ENCODE data around the gene USP37.
A peak's percentile ranks its signal among the peaks of the same experiment; 100 is the strongest.

Gene USP37

GRCh38 chr2:218513676-218514075 is 54.5 kb downstream of the USP37 start:
- Histone ChIP-seq H3K36me3 (ENCODE audit: control insufficient read depth, insufficient read depth, low read length) (peaks cover 22% of the 10 kb centered on the region), H3K4me1 (ENCODE audit: control insufficient read depth, insufficient read depth, low read length) (no peaks in the 10 kb centered on the region), H3K27me3 (ENCODE audit: control insufficient read depth, insufficient read depth, low read length) (no peaks in the 10 kb centered on the region), H3K4me3 (ENCODE audit: low read depth, low read length) (no peak overlapping the region), H3K9me3 (ENCODE audit: control insufficient read depth, insufficient read depth, low read length) (no peaks in the 10 kb centered on the region), H3K9ac (ENCODE audit: low read depth, low read length) (no peak overlapping the region), H3K27ac (ENCODE audit: low read depth, low read length) (no peak overlapping the region)

- Histone ChIP-seq H3K9me3 (ENCODE audit: control insufficient read depth, insufficient read depth, low read length) (no peaks in the 10 kb centered on the region), H3K9ac (ENCODE audit: low read depth, low read length) (no peak overlapping the region), H3K4me3 (ENCODE audit: low read depth, low read length) (no peak overlapping the region), H3K36me3 (ENCODE audit: control insufficient read depth, insufficient read depth, low read length) (peaks cover 30% of the 10 kb centered on the region), H3K27ac (ENCODE audit: low read depth, low read length) (no peak overlapping the region), H3K4me1 (ENCODE audit: control insufficient read depth, insufficient read depth, low read length) (no peaks in the 10 kb centered on the region), H3K27me3 (ENCODE audit: control insufficient read depth, insufficient read depth, low read length) (no peaks in the 10 kb centered on the region)
Measured at GRCh38 chr2:218508299-218508698, 59.9 kb downstream of the USP37 start.

- no peaks in the 10 kb centered on the region for H3K27me3 ChIP-seq (ENCODE audit: control insufficient read depth, insufficient read depth, low read length)
- peaks cover 36% of the 10 kb centered on the region for H3K36me3 ChIP-seq (ENCODE audit: control insufficient read depth, insufficient read depth, low read length)
- peaks cover 10% of the 10 kb centered on the region for H3K4me1 ChIP-seq (ENCODE audit: control insufficient read depth, insufficient read depth, low read length)
- no peak overlapping the region for H3K4me3 ChIP-seq (ENCODE audit: low read depth, low read length)
- H3K9ac ChIP-seq (ENCODE audit: low read depth, low read length), result no peak overlapping the region
- H3K27ac ChIP-seq (ENCODE audit: low read depth, low read length), result no peak overlapping the region
- no peaks in the 10 kb centered on the region for H3K9me3 ChIP-seq (ENCODE audit: control insufficient read depth, insufficient read depth, low read length)
Measured at GRCh38 chr2:218505754-218506371, 62.3 kb downstream of the USP37 start.

- Histone ChIP-seq H3K36me3 (ENCODE audit: control insufficient read depth, insufficient read depth, low read length) (peaks cover 28% of the 10 kb centered on the region), H3K9me3 (ENCODE audit: control insufficient read depth, insufficient read depth, low read length) (no peaks in the 10 kb centered on the region), H3K4me1 (ENCODE audit: control insufficient read depth, insufficient read depth, low read length) (peaks cover 10% of the 10 kb centered on the region), H3K27me3 (ENCODE audit: control insufficient read depth, insufficient read depth, low read length) (no peaks in the 10 kb centered on the region), H3K4me3 (ENCODE audit: low read depth, low read length) (no peak overlapping the region), H3K9ac (ENCODE audit: low read depth, low read length) (no peak overlapping the region; the same call in 1 of the 2 replicates), H3K27ac (ENCODE audit: low read depth, low read length) (peak overlapping the region; percentile 63)
Measured at GRCh38 chr2:218501665-218502064, 66.5 kb downstream of the USP37 start.

- peaks cover 39% of the 10 kb centered on the region for H3K36me3 ChIP-seq (ENCODE audit: control insufficient read depth, insufficient read depth, low read length)
- no peaks in the 10 kb centered on the region for H3K9me3 ChIP-seq (ENCODE audit: control insufficient read depth, insufficient read depth, low read length)
- H3K27me3 ChIP-seq (ENCODE audit: control insufficient read depth, insufficient read depth, low read length), result no peaks in the 10 kb centered on the region
- H3K4me1 ChIP-seq (ENCODE audit: control insufficient read depth, insufficient read depth, low read length), result peaks cover 10% of the 10 kb centered on the region
- H3K4me3 ChIP-seq (ENCODE audit: low read depth, low read length), result no peak overlapping the region
- H3K9ac ChIP-seq (ENCODE audit: low read depth, low read length), result no peak overlapping the region
- no peak overlapping the region for H3K27ac ChIP-seq (ENCODE audit: low read depth, low read length)
Measured at GRCh38 chr2:218500501-218501060, 67.6 kb downstream of the USP37 start.

- no peak overlapping the region for H3K9ac ChIP-seq (ENCODE audit: low read depth, low read length)
- peaks cover 80% of the 10 kb centered on the region for H3K36me3 ChIP-seq (ENCODE audit: control insufficient read depth, insufficient read depth, low read length)
- H3K4me3 ChIP-seq (ENCODE audit: low read depth, low read length), result no peak overlapping the region
- no peaks in the 10 kb centered on the region for H3K4me1 ChIP-seq (ENCODE audit: control insufficient read depth, insufficient read depth, low read length)
- no peak overlapping the region for H3K27ac ChIP-seq (ENCODE audit: low read depth, low read length)
- no peaks in the 10 kb centered on the region for H3K27me3 ChIP-seq (ENCODE audit: control insufficient read depth, insufficient read depth, low read length)
- no peaks in the 10 kb centered on the region for H3K9me3 ChIP-seq (ENCODE audit: control insufficient read depth, insufficient read depth, low read length)
Measured at GRCh38 chr2:218485986-218486667, 82.0 kb downstream of the USP37 start.

- Histone ChIP-seq H3K36me3 (ENCODE audit: control insufficient read depth, insufficient read depth, low read length) (peaks cover 80% of the 10 kb centered on the region), H3K9ac (ENCODE audit: low read depth, low read length) (no peak overlapping the region), H3K4me1 (ENCODE audit: control insufficient read depth, insufficient read depth, low read length) (no peaks in the 10 kb centered on the region), H3K4me3 (ENCODE audit: low read depth, low read length) (no peak overlapping the region), H3K27ac (ENCODE audit: low read depth, low read length) (no peak overlapping the region), H3K27me3 (ENCODE audit: control insufficient read depth, insufficient read depth, low read length) (no peaks in the 10 kb centered on the region), H3K9me3 (ENCODE audit: control insufficient read depth, insufficient read depth, low read length) (no peaks in the 10 kb centered on the region)
Measured at GRCh38 chr2:218482651-218483050, 85.5 kb downstream of the USP37 start.

- Histone ChIP-seq H3K27me3 (ENCODE audit: control insufficient read depth, insufficient read depth, low read length) (no peaks in the 10 kb centered on the region), H3K4me1 (ENCODE audit: control insufficient read depth, insufficient read depth, low read length) (no peaks in the 10 kb centered on the region), H3K9ac (ENCODE audit: low read depth, low read length) (no peak overlapping the region), H3K4me3 (ENCODE audit: low read depth, low read length) (no peak overlapping the region), H3K27ac (ENCODE audit: low read depth, low read length) (no peak overlapping the region), H3K9me3 (ENCODE audit: control insufficient read depth, insufficient read depth, low read length) (no peaks in the 10 kb centered on the region), H3K36me3 (ENCODE audit: control insufficient read depth, insufficient read depth, low read length) (peaks cover 85% of the 10 kb centered on the region)
Measured at GRCh38 chr2:218479595-218479994, 88.6 kb downstream of the USP37 start.

GRCh38 chr2:218478544-218478943 is 89.6 kb downstream of the USP37 start:
- no peaks in the 10 kb centered on the region for H3K4me1 ChIP-seq (ENCODE audit: control insufficient read depth, insufficient read depth, low read length)
- H3K4me3 ChIP-seq (ENCODE audit: low read depth, low read length), result no peak overlapping the region
- no peak overlapping the region for H3K27ac ChIP-seq (ENCODE audit: low read depth, low read length)
- H3K36me3 ChIP-seq (ENCODE audit: control insufficient read depth, insufficient read depth, low read length), result peaks cover 86% of the 10 kb centered on the region
- no peaks in the 10 kb centered on the region for H3K27me3 ChIP-seq (ENCODE audit: control insufficient read depth, insufficient read depth, low read length)
- no peak overlapping the region for H3K9ac ChIP-seq (ENCODE audit: low read depth, low read length)
- H3K9me3 ChIP-seq (ENCODE audit: control insufficient read depth, insufficient read depth, low read length), result no peaks in the 10 kb centered on the region

- H3K4me1 ChIP-seq (ENCODE audit: control insufficient read depth, insufficient read depth, low read length), result no peaks in the 10 kb centered on the region
- H3K9me3 ChIP-seq (ENCODE audit: control insufficient read depth, insufficient read depth, low read length), result no peaks in the 10 kb centered on the region
- H3K36me3 ChIP-seq (ENCODE audit: control insufficient read depth, insufficient read depth, low read length), result peaks cover 92% of the 10 kb centered on the region
Measured at GRCh38 chr2:218477247-218477646, 90.9 kb downstream of the USP37 start.

GRCh38 chr2:218476676-218477075 is 91.5 kb downstream of the USP37 start:
- no peak overlapping the region for H3K9ac ChIP-seq (ENCODE audit: low read depth, low read length)
- H3K4me1 ChIP-seq (ENCODE audit: control insufficient read depth, insufficient read depth, low read length), result no peaks in the 10 kb centered on the region
- H3K9me3 ChIP-seq (ENCODE audit: control insufficient read depth, insufficient read depth, low read length), result no peaks in the 10 kb centered on the region
- H3K27ac ChIP-seq (ENCODE audit: low read depth, low read length), result no peak overlapping the region
- H3K27me3 ChIP-seq (ENCODE audit: control insufficient read depth, insufficient read depth, low read length), result no peaks in the 10 kb centered on the region
- peaks cover 90% of the 10 kb centered on the region for H3K36me3 ChIP-seq (ENCODE audit: control insufficient read depth, insufficient read depth, low read length)
- H3K4me3 ChIP-seq (ENCODE audit: low read depth, low read length), result no peak overlapping the region

More at GRCh38 chr2:218477247-218477646, 90.9 kb downstream of the USP37 start:
- Histone ChIP-seq H3K27me3 (ENCODE audit: control insufficient read depth, insufficient read depth, low read length) (no peaks in the 10 kb centered on the region), H3K4me3 (ENCODE audit: low read depth, low read length) (no peak overlapping the region), H3K27ac (ENCODE audit: low read depth, low read length) (no peak overlapping the region), H3K9ac (ENCODE audit: low read depth, low read length) (no peak overlapping the region)

Data from HUES48 (cell line).